Stimulated activated memory B cell treated with anti-CD40 and anti-IgM and Interleukin-4, amounts not matched to agents 10 μg/mL and 1 μg/mL and 100 μg/mL, for 72 hours (primary cell): ENCODE results near the gene COL4A1.

Source experiments
- ATAC-seq: fragments of 150-1000 bp; cut with Tn5 transposase; 2 replicates; pipeline ENCODE4 v1.10.0; 2021
- H3K27ac Mint-ChIP-seq: one replicate; pipeline ENCODE4 v1.8.0; 2022; ENCODE audit warnings: mild to moderate bottlenecking, mixed read lengths
- H3K27me3 Mint-ChIP-seq: one replicate; pipeline ENCODE4 v1.8.0; 2022; ENCODE audit warnings: mixed read lengths
- H3K36me3 Mint-ChIP-seq: one replicate; pipeline ENCODE4 v1.8.0; 2022; ENCODE audit warnings: mixed read lengths
- H3K4me1 Mint-ChIP-seq: one replicate; pipeline ENCODE4 v1.8.0; 2022; ENCODE audit warnings: mixed read lengths
- H3K4me3 Mint-ChIP-seq: one replicate; pipeline ENCODE4 v1.8.0; 2022; ENCODE audit warnings: mild to moderate bottlenecking, moderate library complexity, mixed read lengths
- H3K9me3 Mint-ChIP-seq: one replicate; pipeline ENCODE4 v1.8.0; 2022; ENCODE audit warnings: mixed read lengths

Gene COL4A1

GRCh38 chr13:110108348-110109139 is 198.4 kb downstream of the COL4A1 start:
- no peaks in the 10 kb centered on the region for H3K27me3 Mint-ChIP-seq
- H3K4me3 Mint-ChIP-seq: no peak overlapping the region
- peaks cover 5% of the 10 kb centered on the region for H3K9me3 Mint-ChIP-seq
- H3K27ac Mint-ChIP-seq: no peak overlapping the region
- H3K4me1 Mint-ChIP-seq: no peaks in the 10 kb centered on the region
- no peak for ATAC-seq
- no peaks in the 10 kb centered on the region for H3K36me3 Mint-ChIP-seq

- Mint-ChIP-seq H3K4me1 (no peaks in the 10 kb centered on the region), H3K9me3 (peaks cover 5% of the 10 kb centered on the region), H3K27ac (no peak overlapping the region), H3K36me3 (no peaks in the 10 kb centered on the region), H3K4me3 (no peak overlapping the region), H3K27me3 (no peaks in the 10 kb centered on the region)
- no peak for ATAC-seq
These were observed 199.2 kb downstream of the COL4A1 start for GRCh38 chr13:110107568-110108347.

- no peak overlapping the region for H3K27ac Mint-ChIP-seq
These were observed 200.2 kb downstream of the COL4A1 start for GRCh38 chr13:110106726-110107125.

DNA sequence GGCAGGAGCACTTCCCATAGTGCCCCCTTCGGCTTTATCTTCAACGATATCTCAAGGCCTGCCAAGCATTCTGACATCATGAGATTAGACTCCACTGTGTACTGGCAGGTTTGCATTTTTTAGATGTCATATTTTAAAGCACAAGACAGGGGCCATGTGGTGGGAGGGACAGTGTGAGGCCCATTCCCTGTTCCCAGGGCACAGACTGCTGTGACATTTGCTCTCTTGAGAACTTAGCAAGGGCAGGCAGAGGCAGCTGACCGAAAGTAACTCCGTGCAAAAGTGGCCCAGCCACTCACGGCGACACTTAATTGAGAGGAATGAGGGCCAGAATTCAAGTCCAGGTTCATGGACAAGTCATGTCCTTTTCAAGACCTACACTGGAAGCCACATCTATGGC is 201.8 kb downstream of the COL4A1 start:
- Mint-ChIP-seq H3K36me3 (no peaks in the 10 kb centered on the region), H3K4me3 (no peak overlapping the region), H3K4me1 (no peaks in the 10 kb centered on the region), H3K27me3 (no peaks in the 10 kb centered on the region), H3K9me3 (peaks cover 12% of the 10 kb centered on the region), H3K27ac (no peak overlapping the region)
- ATAC-seq: no peak

More at GRCh38 chr13:110106726-110107125, 200.2 kb downstream of the COL4A1 start:
- H3K27me3 Mint-ChIP-seq: no peaks in the 10 kb centered on the region
- H3K4me3 Mint-ChIP-seq: no peak overlapping the region
- no peak for ATAC-seq
- peaks cover 5% of the 10 kb centered on the region for H3K9me3 Mint-ChIP-seq
- no peaks in the 10 kb centered on the region for H3K4me1 Mint-ChIP-seq
- H3K36me3 Mint-ChIP-seq: no peaks in the 10 kb centered on the region

GRCh38 chr13:110103534-110103933 is 203.4 kb downstream of the COL4A1 start:
- Mint-ChIP-seq H3K36me3 (no peaks in the 10 kb centered on the region), H3K27me3 (no peaks in the 10 kb centered on the region), H3K4me3 (no peak overlapping the region), H3K9me3 (peaks cover 14% of the 10 kb centered on the region), H3K27ac (no peak overlapping the region), H3K4me1 (no peaks in the 10 kb centered on the region)
- no peak for ATAC-seq

DNA sequence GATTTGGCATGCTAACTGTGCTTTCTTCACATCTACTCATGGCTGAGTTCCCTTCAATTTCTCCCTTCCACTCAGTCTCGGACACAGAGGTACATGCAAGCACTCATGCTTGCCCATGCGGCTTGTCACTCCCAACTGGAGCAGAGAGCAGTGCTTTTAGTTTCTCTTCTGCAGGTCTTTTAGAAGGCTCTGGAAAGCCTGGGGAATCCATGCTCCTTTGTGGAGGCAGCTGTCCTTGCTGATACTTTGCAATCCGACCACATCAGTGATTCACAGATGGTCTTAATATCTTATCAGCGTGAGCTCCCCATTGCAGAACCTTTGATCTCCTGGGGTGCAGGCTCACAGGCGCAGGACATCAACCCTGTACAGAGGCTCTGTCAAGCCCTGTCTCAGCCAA is 203.9 kb downstream of the COL4A1 start:
- ATAC-seq: no peak
- no peak overlapping the region for H3K27ac Mint-ChIP-seq
- H3K36me3 Mint-ChIP-seq: no peaks in the 10 kb centered on the region
- H3K27me3 Mint-ChIP-seq: no peaks in the 10 kb centered on the region
- no peak overlapping the region for H3K4me3 Mint-ChIP-seq
- peaks cover 11% of the 10 kb centered on the region for H3K9me3 Mint-ChIP-seq
- no peaks in the 10 kb centered on the region for H3K4me1 Mint-ChIP-seq

GRCh38 chr13:110102053-110102452 is 204.9 kb downstream of the COL4A1 start:
- H3K9me3 Mint-ChIP-seq: peaks cover 11% of the 10 kb centered on the region
- no peak for ATAC-seq
- H3K27ac Mint-ChIP-seq: no peak overlapping the region
- H3K36me3 Mint-ChIP-seq: no peaks in the 10 kb centered on the region
- no peak overlapping the region for H3K4me3 Mint-ChIP-seq
- no peaks in the 10 kb centered on the region for H3K27me3 Mint-ChIP-seq
- no peaks in the 10 kb centered on the region for H3K4me1 Mint-ChIP-seq

DNA sequence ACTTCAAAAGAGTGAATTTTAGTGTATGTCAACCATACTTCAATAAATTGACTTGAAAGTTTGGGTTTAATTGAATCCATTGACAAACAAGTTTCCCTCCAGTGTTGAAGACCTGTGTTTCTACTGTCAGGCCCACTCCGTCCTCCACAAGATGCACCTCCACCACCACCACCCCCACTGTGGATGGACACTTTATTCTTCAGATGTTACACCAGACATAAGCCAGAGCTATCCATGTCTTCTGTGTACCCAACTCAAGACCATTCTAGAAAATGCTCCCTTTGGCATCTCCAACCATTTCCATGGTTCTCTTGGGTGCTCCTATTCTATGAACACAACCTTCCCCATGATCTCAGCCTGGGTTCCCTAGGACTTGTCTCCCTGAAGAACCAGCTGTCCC is 207.0 kb downstream of the COL4A1 start:
- H3K27ac Mint-ChIP-seq: no peak overlapping the region
- no peak for ATAC-seq
- H3K4me3 Mint-ChIP-seq: no peak overlapping the region
- no peaks in the 10 kb centered on the region for H3K27me3 Mint-ChIP-seq
- peaks cover 11% of the 10 kb centered on the region for H3K9me3 Mint-ChIP-seq
- H3K36me3 Mint-ChIP-seq: no peaks in the 10 kb centered on the region
- no peaks in the 10 kb centered on the region for H3K4me1 Mint-ChIP-seq
